HEK293T (cell line): ENCODE data around the gene TRIM7.
"Not testable (repeated sequence)": the region's sequence is repeated elsewhere in the genome, so short reads cannot be mapped to it uniquely, and the experiment has no call there.

Experiments
- ELF4 ChIP-seq: fragments of 450-650 bp; IDR thresholded peaks from 2 replicates; pipeline ENCODE4 v1.6.1; 2017; ENCODE audit warnings: antibody characterized with exemption
- FOXK2 ChIP-seq: fragments of 450-650 bp; IDR thresholded peaks from 2 replicates; pipeline ENCODE4 v1.6.1; 2016; ENCODE audit warnings: mild to moderate bottlenecking
- HDGF ChIP-seq: fragments of 450-650 bp; IDR thresholded peaks from 2 replicates; pipeline ENCODE4 v1.6.1; 2017; ENCODE audit warnings: antibody characterized with exemption, borderline replicate concordance
- LEF1 ChIP-seq: fragments of 450-650 bp; IDR thresholded peaks from 2 replicates; pipeline ENCODE4 v1.6.1; 2017; ENCODE audit warnings: mild to moderate bottlenecking, borderline replicate concordance
- SP1 ChIP-seq: fragments of 450-650 bp; IDR thresholded peaks from 2 replicates; pipeline ENCODE4 v1.6.1; 2017
- TARDBP ChIP-seq: fragments of 450-650 bp; IDR thresholded peaks from 2 replicates; pipeline ENCODE4 v1.6.1; 2016

DNA sequence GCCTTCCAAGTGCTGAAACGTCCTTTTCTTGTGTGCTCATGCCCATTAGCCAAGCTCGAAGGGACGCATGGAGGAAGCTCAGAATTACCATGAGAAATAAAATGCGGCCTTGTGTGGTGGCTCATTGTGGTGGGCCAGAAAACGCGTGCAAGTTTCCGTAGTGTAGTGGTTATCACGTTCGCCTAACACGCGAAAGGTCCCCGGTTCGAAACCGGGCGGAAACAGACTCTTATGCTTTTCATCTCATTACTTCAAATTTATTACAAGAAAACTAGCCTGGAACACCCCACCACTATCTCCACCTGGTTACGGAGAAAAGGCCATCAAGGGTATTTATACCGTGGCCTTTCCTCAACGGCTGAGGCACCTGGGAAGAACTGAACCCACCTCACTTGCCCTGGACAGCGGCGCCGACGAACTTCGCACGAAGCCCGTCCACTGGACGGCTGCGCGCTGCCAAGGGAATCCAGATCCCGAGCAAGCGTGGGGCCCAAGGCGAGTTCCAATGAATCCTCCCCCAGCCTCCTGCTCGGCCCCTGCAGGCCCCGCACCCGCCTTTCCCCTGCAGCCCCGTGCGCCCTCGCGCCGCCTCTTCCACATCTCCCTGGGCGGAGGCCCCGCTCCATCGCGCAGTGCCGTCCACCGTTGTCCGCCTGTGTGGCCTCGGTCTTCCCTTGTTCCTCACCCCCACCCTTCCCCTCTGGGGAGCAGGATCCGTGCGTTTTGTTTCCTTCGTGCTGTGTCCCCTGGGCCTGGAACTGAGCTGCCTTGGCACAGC, 35.3 kb downstream of the TRIM7 start:
- not testable (repeated sequence) for TF ChIP-seq SP1, FOXK2, HDGF, LEF1, ELF4
- peak; percentile 31; the same call in 1 of the 2 replicates for TF ChIP-seq TARDBP
